ENCODE measurements around the gene C11orf24.

C11orf24 gene

GRCh38 chr11:68270196-68271022 lies 1.4 kb downstream of the C11orf24 start:
- DNase-seq (ENCODE audit: low read depth) = no peak

- DNase-seq (ENCODE audit: low read depth) = no peak
Observed at GRCh38 chr11:68269414-68270081, 2.2 kb downstream of the C11orf24 start.

GRCh38 chr11:68267881-68268240 lies 3.9 kb downstream of the C11orf24 start:
- no peak for DNase-seq (ENCODE audit: low read depth)

- DNase-seq (ENCODE audit: low read depth) = no peak
Observed at GRCh38 chr11:68266936-68267880, 4.6 kb downstream of the C11orf24 start.

GRCh38 chr11:68266121-68266891 lies 5.5 kb downstream of the C11orf24 start:
- DNase-seq (ENCODE audit: low read depth) = no peak

GRCh38 chr11:68264741-68265540 lies 6.8 kb downstream of the C11orf24 start:
- no peak for DNase-seq (ENCODE audit: low read depth)

GRCh38 chr11:68264244-68264643 lies 7.5 kb downstream of the C11orf24 start:
- no peak for DNase-seq (ENCODE audit: low read depth)

- no peak for DNase-seq (ENCODE audit: low read depth)
Observed at GRCh38 chr11:68263444-68264035, 8.2 kb downstream of the C11orf24 start.

- DNase-seq (ENCODE audit: low read depth) = no peak
Observed at GRCh38 chr11:68262544-68262827, 9.3 kb downstream of the C11orf24 start.

- no peak for DNase-seq (ENCODE audit: low read depth)
Observed at GRCh38 chr11:68261749-68262543, 9.8 kb downstream of the C11orf24 start.

GRCh38 chr11:68261006-68261405 lies 10.8 kb downstream of the C11orf24 start:
- no peak for DNase-seq (ENCODE audit: low read depth)

- DNase-seq (ENCODE audit: low read depth) = no peak
Observed at GRCh38 chr11:68260484-68260883, 11.3 kb downstream of the C11orf24 start.

GRCh38 chr11:68259122-68259959 lies 12.4 kb downstream of the C11orf24 start:
- DNase-seq (ENCODE audit: low read depth) = no peak

- no peak for DNase-seq (ENCODE audit: low read depth)
Observed at GRCh38 chr11:68258363-68258765, 13.4 kb downstream of the C11orf24 start.

- DNase-seq (ENCODE audit: low read depth) = peak; percentile 87
Observed at GRCh38 chr11:68257477-68258362, 14.1 kb downstream of the C11orf24 start.

GRCh38 chr11:68256331-68256741 lies 15.4 kb downstream of the C11orf24 start:
- DNase-seq (ENCODE audit: low read depth) = no peak

GRCh38 chr11:68255526-68255925 lies 16.2 kb downstream of the C11orf24 start:
- no peak for DNase-seq (ENCODE audit: low read depth)

- DNase-seq (ENCODE audit: low read depth) = no peak
Observed at GRCh38 chr11:68254421-68254820, 17.4 kb downstream of the C11orf24 start.
